ENCODE measurements around the gene RCAN3.
"Not testable (repeated sequence)": the region's sequence is repeated elsewhere in the genome, so short reads cannot be mapped to it uniquely, and the experiment has no call there.

Gene RCAN3

DNA sequence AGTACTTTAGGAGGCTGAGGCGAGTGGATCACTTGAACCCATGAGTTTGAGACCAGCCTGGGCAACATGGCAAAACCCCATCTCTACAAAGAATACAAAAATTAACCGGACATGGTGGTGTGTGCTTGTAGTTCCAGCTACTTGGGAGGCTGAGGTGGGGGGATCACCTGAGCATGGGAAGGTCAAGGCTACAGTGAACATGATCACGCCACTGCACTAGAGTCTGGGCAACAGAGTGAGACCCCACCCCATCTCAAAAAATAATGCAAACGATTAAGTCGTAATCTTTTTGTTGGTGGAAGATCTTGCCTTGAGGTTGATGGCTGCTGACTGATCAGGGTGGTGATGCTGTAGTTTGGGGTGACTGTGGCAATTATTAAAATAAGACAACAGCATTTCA, 6.3 kb downstream of the RCAN3 start:
- no peak for DNase-seq (ENCODE audit: low read depth in 1 of 2, low spot score in 1 of 2)

DNA sequence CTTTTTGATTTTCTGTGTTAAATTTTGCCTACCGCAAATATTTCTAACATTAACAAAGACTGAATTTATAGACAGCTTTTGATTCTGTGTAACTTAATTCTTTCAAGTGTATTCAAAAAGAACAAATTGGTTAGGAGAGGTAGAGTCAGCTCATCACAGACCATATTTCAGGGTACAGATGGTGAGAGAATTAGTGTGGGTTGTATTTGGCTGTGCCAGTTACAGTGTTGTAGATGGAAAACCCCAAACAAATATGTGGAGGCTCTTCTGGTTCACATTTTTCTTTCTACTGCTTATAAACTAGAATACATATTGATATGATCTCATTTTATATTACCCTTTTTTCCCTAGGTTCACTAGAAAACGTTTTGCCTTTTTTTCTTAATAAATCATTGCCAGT, 11.1 kb downstream of the RCAN3 start:
- DNase-seq (ENCODE audit: low read depth in 1 of 2, low spot score in 1 of 2), result no peak

DNA sequence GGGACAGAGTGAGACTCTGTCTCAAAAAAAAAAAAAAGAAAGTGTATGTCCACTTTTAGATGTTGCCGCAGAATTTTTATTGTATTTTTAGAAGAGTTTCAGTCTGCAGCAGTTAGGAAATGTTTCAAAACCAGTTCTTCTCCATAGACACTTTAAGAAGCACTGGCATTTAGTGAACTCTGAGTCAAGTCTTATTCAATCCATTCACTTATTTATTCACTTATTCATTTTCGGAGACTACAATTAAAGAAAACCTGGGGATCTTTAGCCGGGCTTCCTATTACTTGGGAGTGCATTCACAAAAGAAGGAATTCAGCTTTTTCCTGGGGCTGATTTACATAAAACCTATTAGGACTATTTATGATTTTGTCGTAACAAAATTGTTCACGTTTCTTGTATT, 12.3 kb downstream of the RCAN3 start:
- no peak for DNase-seq (ENCODE audit: low read depth in 1 of 2, low spot score in 1 of 2)

DNA sequence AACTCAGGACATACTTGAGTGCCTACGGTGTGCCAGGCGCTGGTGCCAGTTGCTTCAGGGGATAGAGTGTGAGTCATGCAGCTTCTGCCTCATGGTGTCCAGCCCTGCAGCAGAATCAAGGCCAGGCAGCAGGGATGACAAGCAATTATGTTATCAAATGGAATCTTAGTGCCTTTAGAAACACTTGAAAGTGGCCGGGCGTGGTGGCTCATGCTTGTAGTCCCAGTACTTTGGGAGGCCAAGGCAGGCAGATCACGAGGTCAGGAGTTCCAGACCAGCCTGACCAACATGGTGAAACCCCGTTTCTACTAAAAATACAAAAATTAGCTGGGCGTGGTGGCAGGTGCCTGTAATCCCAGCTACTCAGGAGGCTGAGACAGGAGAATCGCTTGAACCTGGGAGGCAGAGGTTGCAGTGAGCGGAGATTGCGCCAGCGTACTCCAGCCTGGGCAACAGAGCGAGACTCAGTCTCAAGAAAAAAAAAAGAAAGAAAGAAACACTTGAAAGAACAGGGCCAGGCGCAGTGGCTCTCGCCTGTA, 13.1 kb downstream of the RCAN3 start:
- not testable (repeated sequence) for DNase-seq (ENCODE audit: low read depth in 1 of 2, low spot score in 1 of 2)

DNA sequence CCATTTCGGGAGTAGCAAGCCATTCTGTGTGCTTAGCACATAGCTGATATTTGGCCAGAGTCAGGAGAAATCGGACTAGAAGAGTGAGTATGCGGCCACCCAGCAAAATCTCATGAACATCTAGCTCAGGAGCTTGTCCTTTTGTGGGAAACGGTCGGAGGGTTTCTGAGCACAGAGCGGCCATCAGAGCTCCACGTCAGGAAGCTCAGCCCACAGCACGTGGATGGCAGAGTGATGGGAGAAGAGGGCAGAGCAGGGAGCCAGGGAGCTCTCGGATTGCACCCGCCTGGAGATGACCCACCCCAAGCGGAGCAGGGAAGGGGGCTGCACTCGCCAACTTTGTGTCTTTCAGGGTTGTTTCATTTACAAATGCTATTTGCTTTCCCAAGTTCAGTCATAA, 13.9 kb downstream of the RCAN3 start:
- DNase-seq (ENCODE audit: low read depth in 1 of 2, low spot score in 1 of 2), result no peak

DNA sequence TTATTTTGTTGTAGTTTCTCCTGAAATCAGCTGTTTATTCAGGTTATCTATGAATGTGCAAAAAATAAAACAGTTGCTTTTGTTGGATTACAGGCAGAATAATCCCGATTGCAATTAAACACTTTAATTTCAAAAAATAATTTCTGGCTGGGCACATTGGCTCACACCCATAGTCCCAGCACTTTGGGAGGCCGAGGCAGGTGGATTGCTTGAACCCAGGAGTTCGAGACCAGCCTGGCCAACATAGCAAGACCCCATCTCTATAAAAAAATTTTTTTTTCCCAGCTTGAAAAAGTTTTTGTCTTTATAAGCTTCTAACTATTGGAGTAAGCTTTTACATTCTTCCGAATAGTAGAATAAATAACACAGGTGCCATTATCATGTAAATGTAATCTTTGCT, 15.3 kb downstream of the RCAN3 start:
- DNase-seq (ENCODE audit: low read depth in 1 of 2, low spot score in 1 of 2), result no peak

DNA sequence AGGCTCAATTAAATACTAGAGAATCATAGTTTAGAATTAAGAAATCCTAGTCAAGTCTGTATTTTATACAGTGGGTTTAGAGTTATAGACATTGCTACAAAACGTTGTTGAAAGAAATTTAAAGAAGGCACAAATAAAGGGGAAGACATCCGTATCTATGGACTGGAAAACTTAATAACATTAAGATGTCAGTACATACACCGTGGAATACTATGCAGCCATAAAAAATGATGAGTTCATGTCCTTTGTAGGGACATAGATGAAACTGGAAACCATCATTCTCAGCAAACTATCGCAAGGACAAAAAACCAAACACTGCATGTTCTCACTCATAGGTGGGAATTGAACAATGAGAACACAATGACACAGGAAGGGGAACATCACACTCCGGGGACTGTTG, 17.6 kb downstream of the RCAN3 start:
- not testable (repeated sequence) for DNase-seq (ENCODE audit: low read depth in 1 of 2, low spot score in 1 of 2)

DNA sequence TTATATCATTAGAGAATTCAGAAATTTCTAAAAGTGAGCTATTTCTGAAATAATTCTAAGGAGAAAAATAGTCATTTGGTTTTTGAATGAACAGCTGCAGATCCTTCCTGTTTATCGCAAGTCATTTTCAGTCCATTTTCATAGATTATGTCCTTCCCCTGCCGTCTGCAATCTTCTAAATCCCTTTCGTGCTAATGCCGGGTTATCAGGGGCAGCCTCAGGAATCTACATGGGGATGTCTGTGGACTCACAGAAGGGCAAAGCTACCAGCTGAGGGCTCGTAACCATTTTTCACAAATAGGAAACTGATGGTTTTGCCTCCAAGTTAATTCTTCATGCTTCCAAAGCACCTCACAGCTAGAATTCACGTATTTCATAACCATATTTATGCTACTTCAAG, 23.0 kb downstream of the RCAN3 start:
- DNase-seq (ENCODE audit: low read depth in 1 of 2, low spot score in 1 of 2), result no peak

DNA sequence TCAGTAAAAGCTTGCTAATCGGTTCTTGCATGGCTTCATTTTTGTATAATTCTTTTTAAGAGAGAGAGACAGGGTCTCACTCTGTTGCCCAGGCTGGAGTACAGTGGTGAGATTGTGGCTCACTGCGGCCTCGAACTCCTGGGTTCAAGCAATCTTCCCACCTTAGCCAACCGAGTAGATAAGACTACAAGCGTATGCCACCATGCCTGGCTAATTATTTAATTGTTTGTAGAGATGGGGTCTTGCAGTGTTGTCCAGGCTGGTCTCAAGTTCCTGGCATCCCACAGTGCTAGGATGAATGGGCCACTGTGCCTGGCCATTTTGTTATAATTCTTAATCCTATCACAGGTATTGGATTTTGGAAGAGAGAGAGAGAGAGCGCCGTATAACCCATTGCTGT, 23.4 kb downstream of the RCAN3 start:
- no peak for DNase-seq (ENCODE audit: low read depth in 1 of 2, low spot score in 1 of 2)

DNA sequence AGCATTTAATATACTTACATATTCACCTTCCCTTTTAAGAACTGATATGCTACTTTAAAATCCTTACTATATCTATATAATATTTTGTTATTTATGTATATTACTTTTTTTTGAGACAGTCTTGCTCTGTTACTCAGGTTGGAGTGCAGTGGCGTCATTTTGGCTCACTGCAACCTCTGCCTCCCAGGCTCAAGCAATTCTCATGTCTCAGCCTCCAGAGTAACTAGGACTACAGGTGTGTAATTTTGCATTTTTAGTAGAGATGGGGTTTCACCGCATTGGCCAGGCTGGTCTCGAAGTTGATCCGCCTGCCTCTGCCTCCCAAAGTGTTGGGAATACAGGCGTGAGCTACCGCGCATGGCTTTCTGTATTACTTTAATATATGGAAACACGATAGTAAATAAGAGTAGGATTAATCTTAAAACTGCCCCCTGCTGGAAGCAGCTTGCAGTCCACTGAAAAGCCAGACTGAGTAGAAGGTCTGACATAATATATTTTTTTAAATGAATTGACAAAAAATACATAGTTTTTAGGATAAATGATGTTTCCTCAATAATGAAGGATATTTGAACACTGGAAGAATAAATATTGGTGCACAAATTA, 24.4 kb downstream of the RCAN3 start:
- DNase-seq (ENCODE audit: low read depth in 1 of 2, low spot score in 1 of 2), result no peak

DNA sequence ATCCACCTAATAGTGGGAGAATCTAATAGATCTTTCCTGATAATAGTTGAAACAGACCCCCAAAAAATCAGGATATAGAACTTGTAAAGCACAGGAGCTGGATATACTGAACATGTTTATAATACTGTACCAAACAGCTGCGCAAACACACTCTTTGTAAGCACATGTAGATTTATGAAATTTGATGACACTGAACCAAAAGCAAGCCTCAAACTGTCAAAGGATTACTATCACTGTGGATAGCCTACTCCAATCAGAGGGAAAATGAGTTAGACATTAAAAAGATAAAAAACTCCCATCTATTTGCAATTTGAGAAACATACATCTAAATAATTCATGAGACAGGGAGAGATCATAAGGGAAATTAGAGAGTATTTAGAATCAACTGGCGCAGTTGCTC, 26.1 kb downstream of the RCAN3 start:
- DNase-seq (ENCODE audit: low read depth in 1 of 2, low spot score in 1 of 2), result no peak

DNA sequence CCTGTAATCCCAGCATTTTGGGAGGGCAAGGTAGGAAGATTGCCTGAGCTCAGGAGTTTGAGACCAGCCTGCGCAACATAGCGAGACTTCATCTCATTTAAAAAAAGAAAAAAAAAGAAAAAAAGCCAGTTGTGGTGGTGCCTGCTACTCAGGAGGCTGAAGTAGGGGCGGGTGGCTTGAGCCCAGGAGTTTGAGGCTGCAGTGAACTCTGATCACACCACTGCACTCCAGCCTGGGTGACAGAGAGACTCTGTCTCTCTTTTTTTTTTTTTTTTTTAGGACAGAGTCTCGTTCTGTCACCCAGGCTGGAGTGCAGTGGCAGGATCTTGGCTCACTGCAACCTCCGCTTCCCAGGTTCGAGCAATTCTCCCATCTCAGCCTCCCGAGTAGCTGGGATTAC, 26.7 kb downstream of the RCAN3 start:
- not testable (repeated sequence) for DNase-seq (ENCODE audit: low read depth in 1 of 2, low spot score in 1 of 2)

DNA sequence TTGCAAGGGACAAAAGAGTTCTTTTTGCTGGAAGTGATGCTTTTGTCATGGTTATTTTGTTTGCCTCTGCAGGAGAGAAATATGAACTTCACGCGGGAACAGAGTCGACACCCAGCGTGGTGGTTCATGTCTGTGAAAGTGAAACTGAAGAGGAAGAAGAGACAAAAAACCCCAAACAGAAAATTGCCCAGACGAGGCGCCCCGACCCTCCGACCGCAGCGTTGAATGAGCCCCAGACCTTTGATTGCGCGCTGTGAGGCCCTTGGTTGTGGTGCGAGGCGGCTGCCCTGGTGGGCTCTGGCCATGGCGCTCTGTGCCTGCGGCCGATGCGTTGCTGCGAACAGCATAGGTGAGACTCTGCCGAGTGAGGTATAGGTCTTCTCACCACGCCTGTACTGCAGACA, 32.4 kb downstream of the RCAN3 start:
- peak; percentile 41 to 59 for DNase-seq (ENCODE audit: low read depth in 1 of 2, low spot score in 1 of 2)

DNA sequence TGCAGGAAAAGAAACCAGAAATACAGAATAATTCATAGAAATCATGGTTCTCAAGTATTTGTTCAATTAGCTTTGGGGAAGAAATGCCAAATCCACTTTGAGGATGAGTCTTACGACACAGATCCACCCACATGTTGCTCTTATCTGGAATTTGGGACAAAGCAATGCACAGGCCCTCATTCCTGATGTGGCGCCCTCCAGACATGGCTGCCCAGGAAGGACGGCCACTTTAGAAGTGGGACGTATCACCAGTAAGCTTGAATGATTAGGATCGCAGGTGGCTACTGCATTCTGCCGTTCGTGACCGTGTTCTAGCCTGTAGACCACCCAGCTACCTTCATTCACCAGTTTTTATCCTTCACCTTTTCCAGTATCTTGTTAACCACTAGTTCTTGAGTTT, 33.1 kb downstream of the RCAN3 start:
- DNase-seq (ENCODE audit: low read depth in 1 of 2, low spot score in 1 of 2), result no peak

DNA sequence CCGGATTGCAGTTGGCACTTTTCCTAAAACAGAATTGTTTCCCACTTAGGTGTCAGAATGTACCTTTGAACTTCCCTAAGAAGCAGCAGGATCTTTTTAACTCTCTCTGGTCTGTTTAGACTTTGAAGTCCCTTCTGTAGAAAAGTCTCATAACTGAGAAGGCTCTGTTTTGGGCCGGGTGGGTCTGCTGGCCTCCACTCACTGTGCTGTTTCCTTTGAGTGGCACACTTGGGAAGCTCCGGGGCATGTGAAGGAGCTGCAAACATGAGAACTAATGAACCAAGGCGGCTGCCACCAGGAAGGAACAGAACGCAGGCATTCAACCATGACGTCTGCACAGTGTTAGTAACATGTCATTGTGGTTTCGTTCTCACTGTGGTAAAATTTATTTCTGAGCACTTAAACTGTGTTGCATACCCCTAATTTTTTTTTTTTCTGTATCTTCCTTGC, 33.8 kb downstream of the RCAN3 start:
- peak; percentile 24 to 56 for DNase-seq (ENCODE audit: low read depth in 1 of 2, low spot score in 1 of 2)

DNA sequence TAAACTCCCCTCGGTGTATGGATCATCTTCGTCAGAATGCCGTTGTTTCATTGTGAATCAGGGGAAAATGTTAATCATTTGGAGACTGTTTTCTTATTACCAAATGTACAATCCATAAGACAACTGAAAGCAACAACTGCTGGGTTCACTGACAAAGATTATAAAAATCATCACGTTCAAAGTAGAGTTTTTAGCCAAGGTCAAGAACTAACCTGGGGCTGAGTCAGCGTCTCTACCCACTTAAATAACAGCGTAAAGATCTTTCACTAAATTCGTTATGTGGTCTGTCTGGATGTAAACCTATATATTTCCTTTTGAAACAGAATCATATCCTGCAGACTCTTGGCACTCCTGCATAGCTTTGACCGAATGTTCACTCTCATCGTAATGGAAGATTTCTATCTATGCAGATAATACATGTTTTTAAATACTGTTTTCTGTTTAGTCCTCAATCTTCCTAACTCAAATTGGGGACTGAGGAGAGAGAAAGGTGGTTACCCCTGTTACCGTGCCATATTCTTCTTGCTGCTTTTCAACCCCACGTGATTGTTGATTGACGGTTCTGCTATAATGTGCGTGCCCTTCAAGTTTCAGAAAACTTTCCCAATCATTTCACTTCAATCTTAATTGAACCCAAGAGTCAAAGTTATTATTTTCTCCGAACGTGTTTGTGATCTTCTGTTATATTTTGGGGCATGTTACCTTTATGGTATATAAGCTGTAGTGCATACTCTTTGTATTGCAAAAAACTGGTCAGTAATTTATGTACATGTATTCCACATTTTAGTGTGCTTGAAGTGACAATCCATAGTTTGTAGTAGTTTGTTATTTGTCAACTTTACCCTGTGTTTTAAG, 37.6 kb downstream of the RCAN3 start:
- DNase-seq (ENCODE audit: low read depth in 1 of 2, low spot score in 1 of 2), result no peak

DNA sequence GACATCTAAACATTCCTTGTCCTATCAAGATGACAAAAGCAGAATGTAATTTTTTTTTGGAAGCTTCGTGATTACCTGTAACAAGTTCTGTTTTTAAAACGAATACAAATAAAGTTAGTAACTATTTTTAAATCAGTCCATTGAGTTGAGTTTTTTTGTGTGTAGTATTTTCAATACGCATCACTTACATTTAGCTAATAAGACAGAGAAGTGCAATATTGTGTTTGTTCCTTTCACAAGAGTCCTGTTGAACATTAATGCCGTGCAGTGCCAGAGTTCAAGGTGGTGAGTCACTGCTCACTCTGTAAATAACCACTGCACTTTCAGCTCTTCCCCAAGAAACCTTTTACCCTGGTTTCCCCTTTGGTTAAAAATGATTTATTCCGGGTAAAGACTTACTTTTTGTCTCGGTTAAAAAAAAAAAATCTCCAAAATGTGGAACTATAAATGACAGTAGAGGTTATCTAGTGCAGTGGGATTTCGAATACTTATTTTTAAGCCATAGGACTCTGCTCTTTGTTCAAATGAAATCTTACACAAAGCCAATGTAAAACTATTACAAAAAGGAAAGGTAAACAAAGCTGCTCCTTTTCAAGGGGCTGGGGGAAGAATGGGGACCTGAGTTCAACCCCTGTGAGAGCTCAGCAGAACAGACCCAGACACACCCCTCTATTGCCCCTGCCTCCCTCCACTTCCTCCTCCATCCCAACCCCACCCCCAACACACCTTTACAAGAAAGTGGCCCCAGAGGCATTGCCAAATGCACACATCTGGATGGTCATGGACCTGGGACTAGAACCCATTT, 38.5 kb downstream of the RCAN3 start:
- DNase-seq (ENCODE audit: low read depth in 1 of 2, low spot score in 1 of 2), result no peak

DNA sequence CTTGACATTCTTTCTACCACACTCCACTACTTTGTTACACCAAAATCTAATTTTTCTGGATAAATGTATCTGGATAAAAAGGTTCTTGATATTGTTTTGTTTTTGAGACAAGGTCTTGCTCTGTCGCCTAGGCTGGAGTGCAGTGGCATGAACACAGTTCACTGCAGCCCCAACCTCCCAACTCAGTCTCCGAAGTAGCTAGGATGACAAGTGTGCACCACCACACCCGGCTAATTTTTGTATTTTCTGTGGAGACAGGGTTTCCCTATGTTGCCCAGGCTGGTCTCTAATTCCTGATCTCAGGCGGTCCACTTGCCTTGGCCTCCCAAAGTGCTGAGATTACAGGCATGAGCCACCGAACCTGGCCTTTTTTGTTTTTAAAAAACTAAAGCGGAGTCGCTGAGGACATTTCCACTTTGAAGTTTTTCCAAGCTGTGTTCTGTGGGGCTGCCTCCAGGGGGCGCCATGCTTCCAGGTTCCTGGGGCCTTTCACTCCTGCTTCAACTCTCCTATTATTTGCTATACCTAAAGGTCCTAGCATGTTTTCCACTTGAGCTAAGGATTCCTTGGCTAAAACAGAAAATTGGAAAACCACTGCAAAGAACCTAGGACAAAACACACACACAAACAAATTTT, 39.2 kb downstream of the RCAN3 start:
- DNase-seq (ENCODE audit: low read depth in 1 of 2, low spot score in 1 of 2), result no peak

DNA sequence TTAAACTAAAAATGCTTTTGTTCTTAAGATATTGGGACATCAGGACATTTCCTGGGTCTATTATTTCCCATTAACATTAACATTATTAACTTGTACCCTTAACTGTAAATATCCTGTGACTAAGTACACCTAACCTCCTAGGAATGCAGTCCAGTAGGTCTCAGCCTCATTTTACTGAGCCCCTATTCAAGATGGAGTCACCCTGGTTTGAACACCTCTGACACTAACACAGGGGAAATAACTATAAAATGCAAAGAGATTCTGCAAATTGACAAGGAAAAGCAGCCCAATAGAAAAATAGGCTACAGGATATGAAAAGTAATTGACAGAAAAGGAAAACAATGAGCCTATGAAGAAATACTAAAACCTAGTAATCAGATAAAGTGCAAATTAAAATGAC, 41.6 kb downstream of the RCAN3 start:
- DNase-seq (ENCODE audit: low read depth in 1 of 2, low spot score in 1 of 2), result no peak

DNA sequence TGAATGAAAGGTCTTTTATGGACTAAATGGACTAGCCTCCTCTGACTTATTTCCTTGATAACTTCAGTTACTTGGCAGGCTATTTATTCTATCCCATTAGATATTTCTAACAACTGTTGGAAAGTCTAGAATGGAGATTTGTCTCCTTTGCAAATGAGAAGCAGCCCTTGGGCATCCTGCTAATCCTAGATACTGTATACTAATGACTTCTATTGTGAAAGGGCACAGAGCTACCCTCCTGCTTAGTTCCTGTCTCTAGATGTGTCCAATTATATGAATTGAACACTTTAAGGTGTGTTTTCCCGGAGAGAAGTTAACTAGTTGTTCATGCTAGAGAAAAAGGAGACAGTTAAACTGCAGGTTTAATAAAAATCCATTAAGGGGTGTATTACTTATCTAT, 43.0 kb downstream of the RCAN3 start:
- no peak for DNase-seq (ENCODE audit: low read depth in 1 of 2, low spot score in 1 of 2)

DNA sequence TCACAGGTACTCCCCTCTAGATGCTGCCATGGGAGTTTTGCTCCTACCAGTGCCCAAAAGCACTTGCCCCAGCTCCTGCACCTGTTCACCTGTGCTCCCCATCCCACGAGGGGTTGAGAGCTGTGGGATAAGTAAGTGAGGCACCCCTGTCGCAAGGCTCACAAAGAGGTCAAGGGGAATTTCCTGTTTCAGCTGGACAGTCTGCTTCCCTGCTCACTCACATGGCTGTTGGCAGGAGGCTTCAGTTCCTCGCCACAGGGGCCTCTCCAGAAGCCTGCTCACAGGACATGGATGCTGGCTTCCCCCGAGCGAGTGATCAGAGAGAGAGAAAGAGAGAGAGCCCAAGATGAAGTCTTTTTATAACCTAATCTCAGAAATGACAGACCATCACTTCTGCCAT, 44.6 kb downstream of the RCAN3 start:
- DNase-seq (ENCODE audit: low read depth in 1 of 2, low spot score in 1 of 2), result no peak

All from activated T-helper 1 cell treated with anti-CD3 and anti-CD28 coated beads, Interleukin-2, amount 50 U/mL, for 16 hours (primary cell).